RPMI8226 (cell line): ENCODE data around the gene OGN.

Source experiments
- DNase-seq: peaks from one replicate; pipeline ENCODE4 v3.0.0-alpha.2; 2015

Gene OGN

GRCh38 chr9:92342825-92343488, 61.4 kb downstream of the OGN start:
- DNase-seq: no peak

- no peak for DNase-seq
These were observed 62.8 kb downstream of the OGN start for GRCh38 chr9:92341578-92341977.

- no peak for DNase-seq
These were observed 71.1 kb downstream of the OGN start for GRCh38 chr9:92333282-92333634.
